GM20000 (cell line): ENCODE measurements around the gene SPC24.
"Not testable (repeated sequence)": the region's sequence is repeated elsewhere in the genome, so short reads cannot be mapped to it uniquely, and the experiment has no call there.

Source experiments
- DNase-seq: peaks from one replicate; pipeline ENCODE4 v3.0.0; 2012; ENCODE audit warnings: low spot score
- CTCF ChIP-seq: IDR thresholded peaks from 2 replicates; pipeline ENCODE4 v1.5.1; 2012; ENCODE audit warnings: mild to moderate bottlenecking, control low read depth; ENCODE audit errors: extremely low read depth, missing control alignments

SPC24 gene

GRCh38 chr19:11130824-11131455 is 24.6 kb downstream of the SPC24 start:
- TF ChIP-seq CTCF, result peak; percentile 68
- DNase-seq, result peak; percentile 81

GRCh38 chr19:11127905-11128304 is 27.7 kb downstream of the SPC24 start:
- no peak for DNase-seq

GRCh38 chr19:11125994-11126685 is 29.4 kb downstream of the SPC24 start:
- TF ChIP-seq CTCF, result peak; percentile 66
- DNase-seq, result peak; percentile 75

More at GRCh38 chr19:11127905-11128304, 27.7 kb downstream of the SPC24 start:
- TF ChIP-seq CTCF, result no peak

- not testable (repeated sequence) for DNase-seq
Measured at GRCh38 chr19:11124157-11124556, 31.4 kb downstream of the SPC24 start.

- no peak for DNase-seq
- no peak for TF ChIP-seq CTCF
Measured at GRCh38 chr19:11123114-11123513, 32.5 kb downstream of the SPC24 start.

GRCh38 chr19:11121963-11122362 is 33.6 kb downstream of the SPC24 start:
- not testable (repeated sequence) for DNase-seq

- no peak for DNase-seq
- no peak for TF ChIP-seq CTCF
Measured at GRCh38 chr19:11116507-11116906, 39.1 kb downstream of the SPC24 start.

- TF ChIP-seq CTCF, result no peak
- DNase-seq, result no peak
Measured at GRCh38 chr19:11115895-11116446, 39.6 kb downstream of the SPC24 start.
